Parathyroid adenoma (tissue), 2 donors: Measurements from ENCODE around the gene IFNA1.
A peak's percentile ranks its signal among the peaks of the same experiment; 100 is the strongest.

Source experiments
- H2AFZ ChIP-seq: fragments of 300-600 bp; sonication (generic); one replicate; pipeline ENCODE4 v1.7.0; 2017; ENCODE audit warnings: antibody characterized with exemption, mild to moderate bottlenecking
- H3K27ac ChIP-seq: fragments of 300-600 bp; sonication (generic); one replicate; pipeline ENCODE4 v1.7.0; 2017
- H3K27me3 ChIP-seq: fragments of 300-600 bp; sonication (generic); one replicate; pipeline ENCODE4 v1.7.0; 2017; ENCODE audit warnings: low read length; ENCODE audit not compliant: control insufficient read depth, insufficient read depth
- H3K36me3 ChIP-seq: fragments of 300-600 bp; sonication (generic); one replicate; pipeline ENCODE4 v1.7.0; 2017; ENCODE audit warnings: low read length; ENCODE audit not compliant: control insufficient read depth, insufficient read depth
- H3K4me1 ChIP-seq: fragments of 300-600 bp; sonication (generic); one replicate; pipeline ENCODE4 v1.7.0; 2017; ENCODE audit warnings: control low read depth
- H3K4me2 ChIP-seq: fragments of 300-600 bp; sonication (generic); one replicate; pipeline ENCODE4 v1.7.0; 2017; ENCODE audit warnings: low read length
- H3K4me3 ChIP-seq: fragments of 300-600 bp; sonication (generic); one replicate; pipeline ENCODE4 v1.7.0; 2017; ENCODE audit warnings: low read depth, low read length
- H3K79me2 ChIP-seq: fragments of 300-600 bp; sonication (generic); one replicate; pipeline ENCODE4 v1.7.0; 2017; ENCODE audit warnings: control low read depth
- H3K9ac ChIP-seq: fragments of 300-600 bp; sonication (generic); one replicate; pipeline ENCODE4 v1.7.0; 2017; ENCODE audit warnings: mild to moderate bottlenecking
- H3K9me3 ChIP-seq: fragments of 300-600 bp; sonication (generic); one replicate; pipeline ENCODE4 v1.7.0; 2017; ENCODE audit warnings: low read length; ENCODE audit not compliant: control insufficient read depth
- CTCF ChIP-seq: fragments of 300-600 bp; sonication (generic); IDR thresholded peaks from one replicate; pipeline ENCODE4 v1.7.0; 2017; ENCODE audit warnings: antibody characterized with exemption, mild to moderate bottlenecking
- donor health status: primary hyperparathyroidism.

Gene IFNA1

GRCh38 chr9:21399956-21400355, 40.3 kb upstream of the IFNA1 start:
- Histone ChIP-seq H2AFZ (no peak overlapping the region), H3K9ac (no peak overlapping the region), H3K9me3 (no peaks in the 10 kb centered on the region), H3K36me3 (no peaks in the 10 kb centered on the region), H3K4me2 (no peak overlapping the region), H3K79me2 (no peaks in the 10 kb centered on the region), H3K4me1 (no peaks in the 10 kb centered on the region), H3K4me3 (no peak overlapping the region), H3K27me3 (peaks cover 3% of the 10 kb centered on the region), H3K27ac (no peak overlapping the region)
- TF ChIP-seq CTCF, result no peak

DNA sequence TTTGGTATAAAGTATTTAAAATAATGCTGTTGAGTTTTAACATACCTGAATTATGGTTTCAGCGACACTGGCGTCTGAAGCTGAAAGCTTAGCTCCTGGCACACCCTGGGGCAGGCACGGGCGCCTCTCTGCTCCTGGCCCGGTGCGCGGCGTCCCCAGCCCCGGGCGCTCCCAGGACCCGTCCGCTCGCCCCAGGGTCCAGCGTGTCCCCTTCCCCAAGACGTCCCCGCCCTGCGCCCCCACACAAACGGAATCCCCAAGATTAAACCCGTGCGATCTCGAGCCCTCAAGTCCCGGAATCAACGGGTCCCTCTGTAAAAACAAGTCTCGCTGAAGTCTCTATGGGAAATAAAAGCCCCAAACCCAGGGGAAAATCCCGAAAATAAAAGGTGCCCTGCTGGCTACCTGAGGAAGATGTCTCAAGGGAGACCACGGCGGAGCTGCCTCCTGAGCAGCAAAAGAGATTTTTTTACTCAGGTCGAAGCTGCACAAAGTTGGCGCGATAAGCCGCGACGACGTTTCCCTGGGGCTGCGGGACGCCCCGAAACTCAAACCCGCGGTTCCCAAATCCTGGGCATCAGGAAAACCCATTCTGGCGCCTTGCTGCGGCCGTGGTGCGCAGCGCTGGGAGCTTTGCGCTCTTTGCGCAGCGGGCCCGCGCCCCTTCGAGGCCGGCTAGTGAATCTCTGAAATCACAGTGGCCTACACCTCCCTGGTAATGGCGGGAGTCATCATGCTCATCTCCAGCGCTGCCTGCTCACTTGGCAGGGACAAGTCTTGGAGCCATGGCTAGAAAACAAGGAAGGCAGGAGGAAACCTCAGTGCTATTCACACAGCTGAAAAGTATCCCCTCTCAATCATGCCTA, 37.6 kb upstream of the IFNA1 start:
- Histone ChIP-seq H3K9ac (no peak overlapping the region), H3K4me3 (no peak overlapping the region)

GRCh38 chr9:21404146-21404545, 36.1 kb upstream of the IFNA1 start:
- Histone ChIP-seq H3K27me3 (peaks cover 3% of the 10 kb centered on the region), H3K4me1 (no peaks in the 10 kb centered on the region), H3K4me3 (no peak overlapping the region), H3K4me2 (no peak overlapping the region), H3K9ac (no peak overlapping the region), H3K36me3 (no peaks in the 10 kb centered on the region), H2AFZ (no peak overlapping the region), H3K9me3 (no peaks in the 10 kb centered on the region), H3K27ac (no peak overlapping the region), H3K79me2 (no peaks in the 10 kb centered on the region)
- TF ChIP-seq CTCF, result no peak

More for the DNA sequence above, 37.6 kb upstream of the IFNA1 start:
- no peaks in the 10 kb centered on the region for H3K36me3 ChIP-seq
- no peaks in the 10 kb centered on the region for H3K79me2 ChIP-seq
- H3K4me1 ChIP-seq, result no peaks in the 10 kb centered on the region
- peak overlapping the region; percentile 21 for H3K4me2 ChIP-seq
- H3K9me3 ChIP-seq, result no peaks in the 10 kb centered on the region
- no peak overlapping the region for H2AFZ ChIP-seq
- no peak for TF ChIP-seq CTCF
- H3K27me3 ChIP-seq, result peaks cover 3% of the 10 kb centered on the region
- no peak overlapping the region for H3K27ac ChIP-seq

DNA sequence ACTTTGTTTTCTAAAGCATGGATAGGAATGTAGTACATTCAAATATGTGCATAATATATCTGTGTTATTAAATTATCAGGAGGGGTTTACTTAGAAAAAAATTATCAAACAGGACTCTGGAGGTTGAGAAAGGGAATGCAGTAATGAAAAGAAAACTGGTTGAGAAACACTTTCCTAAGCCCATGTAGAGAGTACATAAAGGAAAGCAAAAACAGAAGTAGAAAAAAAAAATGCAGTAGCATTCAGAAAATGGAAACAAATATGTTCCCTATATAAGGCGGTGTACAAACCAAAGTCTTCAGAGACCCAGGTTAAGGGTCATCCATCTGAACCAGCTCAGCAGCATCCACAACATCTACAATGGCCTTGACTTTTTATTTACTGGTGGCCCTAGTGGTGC, 31.4 kb upstream of the IFNA1 start, which contains the start of gene IFNA8:
IFNA8 (plus strand) TSS at position 301 of the 400 bp plus-strand sequence; CDS start at position 361, 60 bp downstream.
- Histone ChIP-seq H3K27me3 (no peaks in the 10 kb centered on the region), H3K9ac (no peak within 1 kb of the TSS), H3K36me3 (no peaks in the 10 kb centered on the region), H3K4me3 (no peak within 1 kb of the TSS), H3K9me3 (no peaks in the 10 kb centered on the region), H2AFZ (no peak within 1 kb of the TSS), H3K4me1 (no peaks in the 10 kb centered on the region), H3K79me2 (no peaks in the 10 kb centered on the region), H3K4me2 (no peak within 1 kb of the TSS), H3K27ac (no peak within 1 kb of the TSS)
- TF ChIP-seq CTCF, result no peak

- H2AFZ ChIP-seq, result no peak overlapping the region
- no peaks in the 10 kb centered on the region for H3K9me3 ChIP-seq
- no peaks in the 10 kb centered on the region for H3K79me2 ChIP-seq
- no peak for TF ChIP-seq CTCF
- H3K4me2 ChIP-seq, result no peak overlapping the region
- H3K36me3 ChIP-seq, result no peaks in the 10 kb centered on the region
- no peaks in the 10 kb centered on the region for H3K4me1 ChIP-seq
- no peak overlapping the region for H3K27ac ChIP-seq
- no peak overlapping the region for H3K4me3 ChIP-seq
- no peak overlapping the region for H3K9ac ChIP-seq
- H3K27me3 ChIP-seq, result no peaks in the 10 kb centered on the region
Observed at GRCh38 chr9:21412107-21412506, 28.1 kb upstream of the IFNA1 start.
